ENCODE data around the gene UBL3. TPM values are rescaled to one million over a fixed set of nuclear protein-coding genes. Genes with fewer than 3 reads are reported as not detected.

The UBL3 gene
- total RNA-seq, 1 experiment from 2014 or later: 10.9 TPM

DNA sequence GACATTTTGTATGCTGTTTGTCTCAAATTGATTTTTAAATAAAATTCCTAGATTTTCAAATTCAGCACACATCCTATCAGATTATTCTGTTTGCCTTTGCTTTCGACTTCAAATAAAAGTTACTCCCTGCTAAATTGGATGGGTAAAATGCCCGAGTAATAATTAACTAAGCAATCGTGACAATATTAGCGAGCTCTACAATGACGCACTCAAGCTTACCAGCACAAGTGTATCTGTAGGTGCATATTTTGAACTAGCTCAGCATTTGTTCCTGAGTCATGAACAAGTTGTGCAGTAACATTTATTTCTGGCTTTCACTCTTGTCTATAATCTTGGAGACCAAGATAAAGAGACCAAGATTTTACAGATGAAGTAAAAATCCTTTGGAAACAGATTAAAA is 113.4 kb downstream of the UBL3 start:
- Histone ChIP-seq H3K4me3 (ENCODE audit: low read length) (no peak overlapping the region), H3K27ac (ENCODE audit: low read length) (no peak overlapping the region), H3K79me2 (ENCODE audit: low read length) (no peaks in the 10 kb centered on the region), H3K4me1 (ENCODE audit: insufficient read depth, low read length) (no peaks in the 10 kb centered on the region), H3K9ac (ENCODE audit: low read length) (no peak overlapping the region), H3K27me3 (ENCODE audit: low read length) (peaks cover 25% of the 10 kb centered on the region), H3K36me3 (ENCODE audit: low read depth, low read length) (no peaks in the 10 kb centered on the region), H3F3A (ENCODE audit: low read length, unreplicated experiment) (no peaks in the 10 kb centered on the region), H4K20me1 (ENCODE audit: low read length) (no peaks in the 10 kb centered on the region), H3K9me2 (replicated peaks; ENCODE audit: low read length) (no peaks in the 10 kb centered on the region), H2AFZ (ENCODE audit: low read length) (no peak overlapping the region), H3K9me3 (ENCODE audit: low read length) (no peaks in the 10 kb centered on the region), H3K4me2 (ENCODE audit: low read length) (no peak overlapping the region)
- no peak for ATAC-seq
- intact Hi-C loops (cut with micrococcal nuclease): no loop called here
- CTCF ChIA-PET: no interaction called here
- TF ChIP-seq CTCF (conservative IDR thresholded peaks at IDR 0.05; ENCODE audit: low read depth, low read length) (no peak), EZH2phosphoT487 (IDR thresholded peaks at IDR 0.05; ENCODE audit: borderline replicate concordance, low read length) (no peak)
- BruUV-seq (replicated peaks): no TSS peak
- DNase-seq: no peak
- POLR2A ChIA-PET (ENCODE audit: unreplicated experiment): no interaction called here

GRCh38 chr13:29733147-29733611 is 117.2 kb downstream of the UBL3 start:
- no peaks in the 10 kb centered on the region for H3F3A ChIP-seq (ENCODE audit: low read length, unreplicated experiment)
- H3K27me3 ChIP-seq (ENCODE audit: low read length): peaks cover 48% of the 10 kb centered on the region
- BruUV-seq (replicated peaks): no TSS peak
- no peaks in the 10 kb centered on the region for H3K9me2 ChIP-seq (replicated peaks; ENCODE audit: low read length)
- no peaks in the 10 kb centered on the region for H4K20me1 ChIP-seq (ENCODE audit: low read length)
- no peaks in the 10 kb centered on the region for H3K36me3 ChIP-seq (ENCODE audit: low read depth, low read length)
- no peak overlapping the region for H3K9ac ChIP-seq (ENCODE audit: low read length)
- ATAC-seq: no peak
- CTCF ChIA-PET: no interaction called here
- no peak overlapping the region for H2AFZ ChIP-seq (ENCODE audit: low read length)
- POLR2A ChIA-PET (ENCODE audit: unreplicated experiment): no interaction called here
- H3K79me2 ChIP-seq (ENCODE audit: low read length): no peaks in the 10 kb centered on the region
- no peak overlapping the region for H3K4me2 ChIP-seq (ENCODE audit: low read length)
- no peaks in the 10 kb centered on the region for H3K9me3 ChIP-seq (ENCODE audit: low read length)
- DNase-seq: no peak
- H3K27ac ChIP-seq (ENCODE audit: low read length): no peak overlapping the region
- no peaks in the 10 kb centered on the region for H3K4me1 ChIP-seq (ENCODE audit: insufficient read depth, low read length)
- intact Hi-C loops (cut with micrococcal nuclease): no loop called here
- no peak for TF ChIP-seq CTCF (conservative IDR thresholded peaks at IDR 0.05; ENCODE audit: low read depth, low read length)
- no peak for TF ChIP-seq EZH2 (IDR thresholded peaks at IDR 0.05; ENCODE audit: low read length, unreplicated experiment)
- no peak for TF ChIP-seq EZH2phosphoT487 (IDR thresholded peaks at IDR 0.05; ENCODE audit: borderline replicate concordance, low read length)
- no peak overlapping the region for H3K4me3 ChIP-seq (ENCODE audit: low read length)

DNA sequence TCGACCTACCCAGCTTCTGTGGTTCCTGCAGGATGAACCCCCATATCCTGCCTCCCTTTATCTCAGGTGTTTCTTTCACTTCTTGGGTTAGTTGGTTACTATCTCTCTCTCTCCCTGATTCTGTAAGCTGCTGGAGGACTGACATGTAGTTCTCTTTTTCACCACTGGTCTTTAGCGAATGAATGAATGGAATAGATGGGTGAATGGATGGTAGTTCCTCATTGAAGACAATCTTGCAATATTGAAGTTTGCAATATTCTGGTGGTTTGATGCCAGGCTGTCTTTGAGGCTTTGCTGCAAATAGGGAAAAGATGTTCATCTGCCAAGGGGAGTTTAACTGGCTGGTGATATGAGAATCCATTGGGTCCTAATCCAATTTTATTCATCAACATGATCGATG is 120.2 kb downstream of the UBL3 start:
- intact Hi-C loops (cut with micrococcal nuclease): no loop called here
- H3K4me2 ChIP-seq (ENCODE audit: low read length): no peak overlapping the region
- H3K9ac ChIP-seq (ENCODE audit: low read length): no peak overlapping the region
- DNase-seq (peak; percentile 7), ATAC-seq (no peak)
- H3F3A ChIP-seq (ENCODE audit: low read length, unreplicated experiment): no peaks in the 10 kb centered on the region
- H3K4me3 ChIP-seq (ENCODE audit: low read length): no peak overlapping the region
- H3K9me3 ChIP-seq (ENCODE audit: low read length): peaks cover 9% of the 10 kb centered on the region; the same call in 1 of the 2 replicates
- H3K79me2 ChIP-seq (ENCODE audit: low read length): no peaks in the 10 kb centered on the region
- H3K36me3 ChIP-seq (ENCODE audit: low read depth, low read length): no peaks in the 10 kb centered on the region
- ChIA-PET POLR2A (ENCODE audit: unreplicated experiment) (no interaction called here), CTCF (no interaction called here)
- no peaks in the 10 kb centered on the region for H3K4me1 ChIP-seq (ENCODE audit: insufficient read depth, low read length)
- H3K27me3 ChIP-seq (ENCODE audit: low read length): peaks cover 40% of the 10 kb centered on the region
- no peak overlapping the region for H2AFZ ChIP-seq (ENCODE audit: low read length)
- H4K20me1 ChIP-seq (ENCODE audit: low read length): no peaks in the 10 kb centered on the region
- no TSS peak for BruUV-seq (replicated peaks)
- peak; percentile 38 for TF ChIP-seq CTCF (conservative IDR thresholded peaks at IDR 0.05; ENCODE audit: low read depth, low read length)
- no peak for TF ChIP-seq EZH2 (IDR thresholded peaks at IDR 0.05; ENCODE audit: low read length, unreplicated experiment)
- TF ChIP-seq EZH2phosphoT487 (IDR thresholded peaks at IDR 0.05; ENCODE audit: borderline replicate concordance, low read length): no peak
- H3K27ac ChIP-seq (ENCODE audit: low read length): no peak overlapping the region
- H3K9me2 ChIP-seq (replicated peaks; ENCODE audit: low read length): no peaks in the 10 kb centered on the region

Measured in PC-3 (cell line).